ENCODE measurements around the gene LKAAEAR1. TPM values are rescaled to one million over a fixed set of nuclear protein-coding genes. Genes with fewer than 3 reads are reported as not detected.

Gene LKAAEAR1
- total RNA-seq, 1 donor, result 0.72 TPM

- TF ChIP-seq, protein P1, sequence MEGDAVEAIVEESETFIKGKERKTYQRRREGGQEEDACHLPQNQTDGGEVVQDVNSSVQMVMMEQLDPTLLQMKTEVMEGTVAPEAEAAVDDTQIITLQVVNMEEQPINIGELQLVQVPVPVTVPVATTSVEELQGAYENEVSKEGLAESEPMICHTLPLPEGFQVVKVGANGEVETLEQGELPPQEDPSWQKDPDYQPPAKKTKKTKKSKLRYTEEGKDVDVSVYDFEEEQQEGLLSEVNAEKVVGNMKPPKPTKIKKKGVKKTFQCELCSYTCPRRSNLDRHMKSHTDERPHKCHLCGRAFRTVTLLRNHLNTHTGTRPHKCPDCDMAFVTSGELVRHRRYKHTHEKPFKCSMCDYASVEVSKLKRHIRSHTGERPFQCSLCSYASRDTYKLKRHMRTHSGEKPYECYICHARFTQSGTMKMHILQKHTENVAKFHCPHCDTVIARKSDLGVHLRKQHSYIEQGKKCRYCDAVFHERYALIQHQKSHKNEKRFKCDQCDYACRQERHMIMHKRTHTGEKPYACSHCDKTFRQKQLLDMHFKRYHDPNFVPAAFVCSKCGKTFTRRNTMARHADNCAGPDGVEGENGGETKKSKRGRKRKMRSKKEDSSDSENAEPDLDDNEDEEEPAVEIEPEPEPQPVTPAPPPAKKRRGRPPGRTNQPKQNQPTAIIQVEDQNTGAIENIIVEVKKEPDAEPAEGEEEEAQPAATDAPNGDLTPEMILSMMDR (IDR thresholded peaks at IDR 0.05; ENCODE audit: extremely low read depth, low read depth, low read length), result no peak
- no peak overlapping the region for H2AFZ ChIP-seq (ENCODE audit: low read length)
- no peaks in the 10 kb centered on the region for H3K36me3 ChIP-seq (ENCODE audit: insufficient read depth, low read length)
Measured at GRCh38 chr20:64072498-64073063, 11.6 kb downstream of the LKAAEAR1 start.

DNA sequence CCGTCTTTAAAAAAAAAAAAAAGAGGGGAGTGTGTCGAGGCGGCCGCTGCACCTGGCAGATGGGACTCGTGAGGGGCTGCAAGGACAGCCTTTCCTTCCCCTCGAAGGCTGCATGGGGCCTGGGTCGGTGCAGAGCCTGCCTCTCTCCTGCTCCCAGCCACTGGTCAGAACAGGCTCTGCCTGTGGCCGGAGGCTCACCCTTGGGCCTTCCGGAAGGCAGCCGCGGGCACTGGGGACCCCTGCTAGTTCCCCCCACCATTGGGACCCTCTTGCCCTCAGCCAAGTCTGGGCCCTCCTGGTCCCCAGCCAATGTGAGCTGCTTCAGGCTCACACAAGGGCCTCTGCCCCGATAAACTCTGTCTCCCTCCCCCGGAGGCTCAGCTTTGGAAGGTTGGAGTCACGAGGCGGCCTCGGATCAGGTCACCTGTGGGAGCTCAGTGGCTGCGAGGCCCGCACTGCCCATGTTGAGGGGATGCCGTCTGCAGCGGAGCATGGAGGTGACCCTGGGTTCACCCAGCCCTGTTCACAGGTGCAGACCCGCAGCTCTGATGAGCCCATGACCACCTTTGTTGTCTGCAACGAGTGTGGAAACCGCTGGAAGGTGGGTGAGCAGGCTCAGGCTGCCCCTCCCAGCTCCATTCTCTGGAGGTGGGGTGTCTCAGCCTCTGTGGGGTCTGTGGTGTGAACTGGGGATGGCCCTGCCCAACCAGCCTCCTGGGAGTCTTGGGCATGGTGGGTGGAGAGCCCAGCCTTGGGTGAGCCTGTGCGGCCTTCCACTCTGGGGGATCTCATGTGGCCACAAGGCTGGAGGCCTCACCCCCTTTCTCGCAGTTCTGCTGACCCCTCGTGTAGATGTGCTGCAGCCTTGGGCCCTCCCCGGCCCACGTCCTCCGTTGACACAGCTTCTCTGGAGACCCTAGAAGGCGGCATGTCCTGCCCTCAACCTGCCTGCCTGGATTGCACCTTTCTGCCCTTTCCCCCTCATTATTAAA is 12.6 kb downstream of the LKAAEAR1 start:
- DNase-seq (ENCODE audit: insufficient read length, low spot score, missing footprints), result no peak
- H3K4me1 ChIP-seq (ENCODE audit: insufficient read depth, low read length), result no peaks in the 10 kb centered on the region
- no peak overlapping the region for H3K4me3 ChIP-seq (ENCODE audit: insufficient read depth, low read length)
- H2AFZ ChIP-seq (ENCODE audit: low read length), result no peak overlapping the region
- no peaks in the 10 kb centered on the region for H3K9me3 ChIP-seq (ENCODE audit: low read depth, low read length)
- H3K4me2 ChIP-seq (ENCODE audit: insufficient read depth, low read length), result no peak overlapping the region
- H4K20me1 ChIP-seq (ENCODE audit: insufficient read depth, low read length), result peaks cover 15% of the 10 kb centered on the region
- H3K36me3 ChIP-seq (ENCODE audit: insufficient read depth, low read length), result no peaks in the 10 kb centered on the region
- H3K27me3 ChIP-seq (ENCODE audit: insufficient read depth, low read length), result no peaks in the 10 kb centered on the region
- no peak overlapping the region for H3K27ac ChIP-seq (ENCODE audit: low read depth, low read length)
- TF ChIP-seq, protein P1 (IDR thresholded peaks at IDR 0.05; ENCODE audit: extremely low read depth, low read depth, low read length), result no peak
- H3K79me2 ChIP-seq (ENCODE audit: insufficient read depth, low read length), result no peaks in the 10 kb centered on the region

More at GRCh38 chr20:64072498-64073063, 11.6 kb downstream of the LKAAEAR1 start:
- Histone ChIP-seq H3K4me3 (ENCODE audit: insufficient read depth, low read length) (no peak overlapping the region), H3K4me1 (ENCODE audit: insufficient read depth, low read length) (no peaks in the 10 kb centered on the region), H3K9me3 (ENCODE audit: low read depth, low read length) (no peaks in the 10 kb centered on the region), H4K20me1 (ENCODE audit: insufficient read depth, low read length) (peaks cover 9% of the 10 kb centered on the region), H3K79me2 (ENCODE audit: insufficient read depth, low read length) (no peaks in the 10 kb centered on the region), H3K27me3 (ENCODE audit: insufficient read depth, low read length) (no peaks in the 10 kb centered on the region), H3K27ac (ENCODE audit: low read depth, low read length) (no peak overlapping the region), H3K4me2 (ENCODE audit: insufficient read depth, low read length) (no peak overlapping the region)
- DNase-seq (ENCODE audit: insufficient read length, low spot score, missing footprints), result no peak

- no peaks in the 10 kb centered on the region for H3K27me3 ChIP-seq (ENCODE audit: insufficient read depth, low read length)
- TF ChIP-seq, protein P1 (IDR thresholded peaks at IDR 0.05; ENCODE audit: extremely low read depth, low read depth, low read length), result no peak
- peaks cover 27% of the 10 kb centered on the region for H4K20me1 ChIP-seq (ENCODE audit: insufficient read depth, low read length)
- no peaks in the 10 kb centered on the region for H3K36me3 ChIP-seq (ENCODE audit: insufficient read depth, low read length)
- H3K4me2 ChIP-seq (ENCODE audit: insufficient read depth, low read length), result no peak overlapping the region
- DNase-seq (ENCODE audit: insufficient read length, low spot score, missing footprints), result no peak
- no peak overlapping the region for H3K4me3 ChIP-seq (ENCODE audit: insufficient read depth, low read length)
- no peaks in the 10 kb centered on the region for H3K79me2 ChIP-seq (ENCODE audit: insufficient read depth, low read length)
- H3K4me1 ChIP-seq (ENCODE audit: insufficient read depth, low read length), result peaks cover 10% of the 10 kb centered on the region
- no peak overlapping the region for H3K27ac ChIP-seq (ENCODE audit: low read depth, low read length)
- no peak overlapping the region for H2AFZ ChIP-seq (ENCODE audit: low read length)
- H3K9me3 ChIP-seq (ENCODE audit: low read depth, low read length), result no peaks in the 10 kb centered on the region
Measured at GRCh38 chr20:64070244-64070993, 13.8 kb downstream of the LKAAEAR1 start.

All from osteoblast (primary cell).